D341Med (cell line): Measurements from ENCODE around the gene MBIP.
A peak's percentile ranks its signal among the peaks of the same experiment; 100 is the strongest.

Source experiments
- DNase-seq: peaks from one replicate; pipeline ENCODE4 v3.0.0; 2012; ENCODE audit warnings: low spot score

Gene MBIP

GRCh38 chr14:36313206-36313605, 7.2 kb downstream of the MBIP start:
- no peak for DNase-seq

GRCh38 chr14:36306836-36307235, 13.6 kb downstream of the MBIP start:
- no peak for DNase-seq

- DNase-seq = no peak
These were observed 15.5 kb downstream of the MBIP start for GRCh38 chr14:36304895-36305294.

GRCh38 chr14:36303960-36304359, 16.5 kb downstream of the MBIP start:
- DNase-seq = no peak

GRCh38 chr14:36302823-36303222, 17.6 kb downstream of the MBIP start:
- DNase-seq = no peak

GRCh38 chr14:36301159-36301558, 19.3 kb downstream of the MBIP start:
- no peak for DNase-seq

GRCh38 chr14:36300337-36300736, 20.1 kb downstream of the MBIP start:
- DNase-seq = no peak

- DNase-seq = no peak
These were observed 24.5 kb downstream of the MBIP start for GRCh38 chr14:36295642-36296627.

- no peak for DNase-seq
These were observed 25.9 kb downstream of the MBIP start for GRCh38 chr14:36294543-36294942.

- no peak for DNase-seq
These were observed 26.6 kb downstream of the MBIP start for GRCh38 chr14:36293824-36294223.

GRCh38 chr14:36289954-36290353, 30.5 kb downstream of the MBIP start:
- DNase-seq = no peak

GRCh38 chr14:36288496-36288895, 31.9 kb downstream of the MBIP start:
- no peak for DNase-seq

GRCh38 chr14:36284971-36285595, 35.4 kb downstream of the MBIP start:
- DNase-seq = no peak

GRCh38 chr14:36281309-36281708, 39.1 kb downstream of the MBIP start:
- DNase-seq = no peak

GRCh38 chr14:36279306-36280190, 40.9 kb downstream of the MBIP start:
- DNase-seq = no peak

GRCh38 chr14:36275741-36276140, 44.7 kb downstream of the MBIP start:
- no peak for DNase-seq

GRCh38 chr14:36271939-36272907, 48.2 kb downstream of the MBIP start:
- peak; percentile 49 for DNase-seq

GRCh38 chr14:36271222-36271621, 49.2 kb downstream of the MBIP start:
- no peak for DNase-seq

GRCh38 chr14:36270191-36270590, 50.2 kb downstream of the MBIP start:
- DNase-seq = no peak

GRCh38 chr14:36268121-36268520, 52.3 kb downstream of the MBIP start:
- DNase-seq = no peak

- no peak for DNase-seq
These were observed 55.8 kb downstream of the MBIP start for GRCh38 chr14:36264595-36264994.
